ENCODE measurements around the gene TCN1.
"Not testable (repeated sequence)": the region's sequence is repeated elsewhere in the genome, so short reads cannot be mapped to it uniquely, and the experiment has no call there.

Gene TCN1, protein sequence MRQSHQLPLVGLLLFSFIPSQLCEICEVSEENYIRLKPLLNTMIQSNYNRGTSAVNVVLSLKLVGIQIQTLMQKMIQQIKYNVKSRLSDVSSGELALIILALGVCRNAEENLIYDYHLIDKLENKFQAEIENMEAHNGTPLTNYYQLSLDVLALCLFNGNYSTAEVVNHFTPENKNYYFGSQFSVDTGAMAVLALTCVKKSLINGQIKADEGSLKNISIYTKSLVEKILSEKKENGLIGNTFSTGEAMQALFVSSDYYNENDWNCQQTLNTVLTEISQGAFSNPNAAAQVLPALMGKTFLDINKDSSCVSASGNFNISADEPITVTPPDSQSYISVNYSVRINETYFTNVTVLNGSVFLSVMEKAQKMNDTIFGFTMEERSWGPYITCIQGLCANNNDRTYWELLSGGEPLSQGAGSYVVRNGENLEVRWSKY

DNA sequence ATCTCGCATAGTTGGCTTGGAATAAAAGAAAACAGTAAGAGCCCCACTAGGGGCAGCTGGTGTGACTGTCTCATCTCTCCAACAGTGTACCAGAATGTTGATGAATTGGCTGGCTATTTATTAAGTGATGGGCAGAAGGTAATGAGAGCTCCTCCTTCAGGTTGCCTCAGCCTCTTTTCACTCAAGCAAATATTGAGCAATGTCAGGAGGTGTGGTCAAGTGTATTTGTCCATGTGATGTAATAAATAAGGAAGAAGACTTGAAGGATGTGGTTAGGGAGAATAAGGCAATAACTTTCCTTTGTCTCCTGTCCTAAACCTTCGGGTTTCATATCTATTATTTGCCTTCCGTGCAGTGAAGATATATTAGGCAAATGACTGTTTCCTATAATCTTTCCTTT, at the start of gene TCN1:
Gene TCN1, minus strand, starts transcription at position 91 of the 400 bp plus-strand sequence. Its CDS starts 17 bp downstream, at position 74.
- DNase-seq (ENCODE audit: low spot score), result peak; percentile 83

DNA sequence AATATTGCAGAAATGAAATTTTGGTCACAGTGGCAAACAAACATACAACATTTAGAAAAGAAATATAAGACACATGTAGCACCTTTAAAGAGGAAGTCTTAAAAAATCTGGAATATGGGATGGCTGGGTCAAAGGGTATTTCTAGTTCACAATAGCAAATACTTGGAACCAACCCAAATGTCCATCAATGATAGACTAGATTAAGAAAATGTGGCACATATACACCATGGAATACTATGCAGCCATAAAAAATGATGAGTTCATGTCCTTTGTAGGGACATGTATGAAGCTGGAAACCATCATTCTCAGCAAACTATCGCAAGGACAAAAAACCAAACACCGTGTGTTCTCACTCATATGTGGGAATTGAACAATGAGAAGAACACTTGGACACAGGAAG, 37.3 kb upstream of the TCN1 start:
- not testable (repeated sequence) for DNase-seq (ENCODE audit: low spot score)

DNA sequence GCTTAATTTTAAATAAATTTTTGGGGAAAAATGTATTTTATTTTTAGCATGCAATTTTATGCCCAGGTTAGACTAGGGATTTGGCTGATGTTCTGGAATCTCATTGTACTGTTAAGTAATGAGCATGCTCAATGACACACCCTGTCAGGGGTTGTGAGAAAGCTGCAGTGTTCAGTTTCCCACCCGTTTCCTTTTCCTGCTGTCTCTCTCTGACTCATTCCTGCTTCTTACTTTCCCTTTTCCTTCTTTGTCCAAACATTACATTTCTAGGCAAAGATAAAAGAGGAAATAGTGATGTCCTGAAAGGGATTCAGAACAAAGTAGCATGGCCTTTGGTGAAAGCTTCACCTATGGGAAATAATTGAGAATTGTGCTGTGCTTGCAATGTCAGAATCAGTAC, 35.0 kb upstream of the TCN1 start:
- peak; percentile 82 for DNase-seq (ENCODE audit: low spot score)

DNA sequence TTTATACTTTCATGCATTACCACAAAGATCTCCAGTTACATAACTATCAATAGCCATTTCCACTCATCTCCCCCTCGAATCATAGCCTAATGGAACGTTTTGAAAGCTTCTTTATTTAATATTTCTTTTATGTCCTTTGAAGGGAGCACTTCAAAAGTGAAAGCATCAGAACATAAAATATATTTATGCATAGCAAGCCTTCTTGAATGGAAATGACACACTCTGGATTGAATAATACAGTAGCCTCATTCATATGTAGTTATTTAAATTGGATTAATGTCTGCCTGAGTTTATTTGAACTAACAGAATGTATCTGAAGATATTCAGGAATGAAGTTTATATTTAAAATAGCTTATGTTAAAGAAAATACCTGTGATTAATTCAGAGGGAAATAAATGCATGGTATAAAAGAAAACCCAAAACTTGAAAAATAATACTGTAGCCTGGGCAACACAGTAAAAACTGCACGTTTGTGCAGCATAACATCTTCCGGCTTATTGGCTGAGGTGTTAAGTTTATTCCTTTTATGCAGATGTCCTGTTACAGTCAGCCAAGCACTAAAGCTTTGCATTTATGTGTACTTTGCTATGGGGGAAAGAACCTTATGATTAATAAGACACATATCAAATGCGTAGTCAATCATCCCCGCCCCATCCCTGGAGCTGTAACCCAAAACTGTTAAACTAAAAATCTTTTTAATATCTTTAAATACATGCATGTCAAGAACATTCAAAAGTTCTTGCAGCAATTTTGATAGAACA, 34.3 kb upstream of the TCN1 start:
- DNase-seq (ENCODE audit: low spot score), result no peak

DNA sequence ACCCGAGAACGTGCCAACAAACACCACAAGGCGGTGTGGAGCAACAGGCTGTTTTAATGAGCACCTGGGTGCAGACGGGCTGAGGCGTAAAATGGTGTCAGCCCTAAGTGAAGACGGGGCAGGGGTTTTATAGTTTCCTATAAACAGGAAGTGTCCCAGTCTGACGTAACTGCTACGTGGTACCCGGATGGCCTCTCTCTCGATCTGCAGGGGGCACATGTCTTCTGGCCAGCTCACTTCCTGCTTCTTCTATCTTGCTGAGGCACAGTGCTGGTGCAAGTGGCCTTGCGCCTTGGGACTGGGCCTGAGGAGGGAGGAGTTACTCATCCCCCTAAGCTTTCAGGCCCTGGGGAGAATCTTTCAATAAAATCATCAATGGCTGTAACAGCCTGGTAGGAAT, 33.2 kb upstream of the TCN1 start:
- DNase-seq (ENCODE audit: low spot score), result peak; percentile 26

DNA sequence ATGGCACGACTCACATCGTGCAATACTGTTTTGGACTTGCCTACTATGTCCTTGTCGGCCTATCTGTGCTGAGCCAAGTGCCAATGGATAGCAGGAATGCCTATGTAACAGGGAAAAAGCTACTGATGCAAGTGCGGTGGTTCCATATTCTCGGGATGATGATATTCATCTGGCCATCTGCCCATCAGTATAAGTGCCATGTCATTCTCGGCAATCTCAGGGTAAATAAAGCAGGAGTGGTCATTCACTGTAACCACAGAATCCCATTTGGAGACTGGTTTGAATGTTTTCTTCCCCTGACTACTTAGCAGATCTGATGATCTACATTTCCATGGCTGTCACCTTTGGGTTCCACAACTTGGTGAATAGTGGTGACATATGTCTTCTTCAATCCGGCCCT, 32.4 kb upstream of the TCN1 start:
- no peak for DNase-seq (ENCODE audit: low spot score)

DNA sequence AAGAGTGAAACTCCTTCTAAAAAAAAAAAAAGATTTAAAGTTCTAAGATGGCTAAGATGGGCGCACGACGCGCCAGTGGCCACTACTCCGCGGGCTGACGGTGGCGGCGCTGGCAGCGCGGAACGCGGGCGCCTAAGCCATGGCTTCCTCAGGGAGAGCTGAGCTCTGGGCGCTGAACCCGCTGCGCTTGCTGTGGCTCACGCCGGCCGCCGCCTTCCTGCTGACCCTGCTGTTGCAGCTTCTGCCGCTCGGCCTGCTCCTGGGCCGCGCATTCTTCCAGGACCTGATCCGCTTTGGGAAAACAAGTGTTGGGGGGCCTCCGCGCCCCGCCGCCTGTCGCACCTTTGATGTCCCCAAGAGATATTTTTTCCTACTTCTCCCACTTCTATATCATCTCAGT, 31.8 kb upstream of the TCN1 start:
- DNase-seq (ENCODE audit: low spot score), result no peak

DNA sequence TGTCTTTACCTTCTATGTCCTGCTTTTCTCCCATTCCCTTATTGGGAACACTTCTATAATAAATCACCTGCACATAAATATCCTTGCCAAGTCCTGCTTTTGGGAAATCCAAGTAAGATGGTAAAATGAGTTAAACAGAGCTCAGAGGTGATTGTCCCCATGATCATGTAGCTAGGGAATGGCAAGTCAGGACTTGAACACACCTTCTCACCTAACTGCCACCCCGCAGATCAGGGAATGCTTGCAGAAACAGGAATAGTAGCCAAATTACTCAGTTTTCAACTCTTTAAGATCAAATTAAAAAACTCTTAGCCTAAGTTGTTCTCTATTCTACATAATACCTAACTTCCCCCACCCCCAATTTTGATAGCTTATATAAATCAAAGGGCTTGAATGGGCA, 28.3 kb upstream of the TCN1 start:
- no peak for DNase-seq (ENCODE audit: low spot score)

DNA sequence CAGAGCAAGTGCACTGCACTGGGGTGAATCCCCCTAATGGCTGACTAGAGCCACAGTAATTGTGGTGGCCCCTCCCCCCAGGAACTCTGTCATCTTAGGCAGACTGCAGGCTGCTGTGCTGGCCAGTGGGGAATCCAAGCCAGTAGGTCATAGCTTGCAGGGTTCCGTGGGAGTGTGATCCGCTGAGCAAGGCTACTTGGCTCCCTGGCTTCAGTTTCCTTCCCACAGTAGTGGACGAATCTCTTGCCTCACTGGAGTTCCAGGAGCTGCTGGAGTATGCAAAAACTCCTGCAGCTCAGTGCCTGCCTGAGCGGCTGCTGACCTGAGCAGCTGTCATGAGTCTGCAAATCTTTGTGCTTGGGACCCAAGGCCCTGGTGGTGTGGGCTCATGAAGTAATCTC, 25.5 kb upstream of the TCN1 start:
- peak; percentile 75 for DNase-seq (ENCODE audit: low spot score)

DNA sequence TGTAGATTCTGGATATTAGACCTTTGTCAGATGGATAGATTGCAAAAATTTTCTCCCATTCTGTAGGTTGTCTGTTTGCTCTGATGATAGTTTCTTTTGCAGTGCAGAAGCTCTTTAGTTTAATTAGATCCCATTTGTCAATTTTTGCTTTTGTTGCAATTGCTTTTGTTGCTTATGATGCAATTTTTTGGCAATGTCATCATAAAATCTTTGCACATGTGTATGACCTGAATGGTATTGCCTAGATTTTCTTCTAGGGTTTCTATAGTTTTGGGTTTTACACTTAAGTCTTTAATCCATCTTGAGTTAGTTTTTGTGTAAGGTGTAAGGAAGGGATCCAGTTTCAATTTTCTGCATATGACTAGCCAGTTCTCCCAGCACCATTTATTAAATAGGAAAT, 20.9 kb upstream of the TCN1 start:
- DNase-seq (ENCODE audit: low spot score), result not testable (repeated sequence)

DNA sequence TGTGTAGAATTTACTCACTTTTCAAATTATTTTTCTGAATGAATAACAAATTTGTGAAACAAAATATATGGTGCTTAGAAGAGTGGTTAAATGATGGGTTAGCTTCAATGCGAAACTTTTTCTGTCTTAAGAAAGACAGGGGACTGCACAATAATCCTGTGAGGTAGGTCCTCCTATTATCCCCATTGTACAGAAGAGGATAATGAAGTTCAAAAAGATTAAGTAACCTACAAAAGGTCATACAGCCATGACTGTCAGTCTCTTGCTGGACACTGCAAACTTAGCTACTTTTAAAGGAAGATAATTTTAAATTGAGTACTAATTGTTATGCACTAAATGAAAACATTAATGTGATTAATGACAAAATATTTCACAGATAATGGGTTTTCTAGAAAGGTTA, 17.3 kb upstream of the TCN1 start:
- no peak for DNase-seq (ENCODE audit: low spot score)

DNA sequence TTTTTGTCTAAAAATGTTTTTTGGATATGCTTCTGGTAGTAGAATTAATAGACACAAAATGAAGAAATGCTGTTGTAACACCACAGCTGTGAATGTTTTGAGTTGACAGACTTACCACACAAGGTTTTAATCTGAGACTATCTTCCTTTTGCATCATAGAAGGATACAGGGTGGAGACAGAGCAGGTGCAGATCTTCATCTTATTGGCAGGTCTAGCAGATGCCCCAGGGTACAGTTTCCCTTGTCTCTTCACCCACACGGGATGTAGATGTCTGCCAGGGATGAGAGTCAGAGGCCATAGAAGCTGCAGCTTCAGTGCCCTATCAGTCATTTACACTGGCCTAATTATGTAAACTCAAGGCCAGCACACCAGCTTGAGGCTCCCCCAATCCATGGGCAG, 13.3 kb upstream of the TCN1 start:
- DNase-seq (ENCODE audit: low spot score), result no peak

DNA sequence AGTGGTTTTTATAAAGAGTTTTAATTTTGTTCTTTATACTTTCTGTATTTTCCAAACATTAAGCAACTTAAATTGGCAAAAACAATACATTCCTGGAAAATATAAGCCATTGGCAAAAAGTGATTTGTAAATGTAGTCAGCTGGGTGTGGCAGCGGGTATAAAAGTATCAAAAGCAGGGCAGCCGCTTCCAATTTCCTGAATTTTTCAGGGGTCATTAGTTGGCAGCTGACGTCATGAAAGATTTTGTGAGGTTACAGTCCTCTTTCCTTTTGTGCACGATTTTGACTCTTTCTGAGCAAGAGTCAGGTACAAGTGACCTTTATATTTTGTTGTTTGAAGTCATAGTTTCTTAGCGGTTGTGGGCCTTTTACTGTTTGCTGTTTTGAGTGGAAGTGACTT, 12.3 kb upstream of the TCN1 start, which contains the start of gene OOSP3:
Gene OOSP3, plus strand, starts transcription at position 208 of the 400 bp plus-strand sequence. Its CDS starts 27 bp downstream, at position 235.
- no peak for DNase-seq (ENCODE audit: low spot score)

DNA sequence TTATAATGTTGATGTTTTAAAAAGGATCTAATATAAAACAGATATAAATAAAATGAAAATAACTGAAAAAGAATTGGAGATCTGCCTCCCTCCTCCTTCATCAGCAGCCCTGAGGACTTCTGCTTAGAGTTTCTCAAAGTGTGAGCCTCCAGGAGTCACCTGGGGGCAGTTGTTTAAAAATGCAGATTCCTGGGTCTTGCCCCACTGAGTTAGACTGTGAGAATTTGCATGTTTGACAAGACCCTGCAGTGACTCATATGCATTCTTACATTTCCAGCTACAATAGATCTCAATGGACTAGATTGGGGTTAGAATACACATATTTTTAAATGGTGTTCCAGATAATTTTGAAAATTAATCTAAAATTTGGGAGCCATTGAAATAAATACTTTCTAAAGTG, 11.5 kb upstream of the TCN1 start:
- no peak for DNase-seq (ENCODE audit: low spot score)

DNA sequence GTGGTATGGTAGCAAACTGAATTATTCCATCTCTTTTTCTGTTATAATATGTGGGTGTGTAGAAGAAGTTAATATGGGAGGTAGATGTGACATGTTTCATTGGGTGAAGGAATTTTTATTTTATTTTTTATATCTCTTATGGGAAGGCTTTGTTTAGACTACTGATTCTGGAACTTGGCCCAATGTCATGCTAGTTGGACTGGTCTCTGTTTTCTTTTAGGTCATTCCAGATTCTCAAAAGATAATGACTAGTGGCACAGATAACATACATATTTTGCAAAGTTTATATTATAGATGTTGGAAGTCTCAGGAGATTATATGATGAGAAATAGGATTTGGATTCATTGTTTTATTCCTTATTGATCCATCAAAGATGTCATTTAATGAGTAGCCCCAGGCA, 11.0 kb upstream of the TCN1 start:
- DNase-seq (ENCODE audit: low spot score), result no peak

DNA sequence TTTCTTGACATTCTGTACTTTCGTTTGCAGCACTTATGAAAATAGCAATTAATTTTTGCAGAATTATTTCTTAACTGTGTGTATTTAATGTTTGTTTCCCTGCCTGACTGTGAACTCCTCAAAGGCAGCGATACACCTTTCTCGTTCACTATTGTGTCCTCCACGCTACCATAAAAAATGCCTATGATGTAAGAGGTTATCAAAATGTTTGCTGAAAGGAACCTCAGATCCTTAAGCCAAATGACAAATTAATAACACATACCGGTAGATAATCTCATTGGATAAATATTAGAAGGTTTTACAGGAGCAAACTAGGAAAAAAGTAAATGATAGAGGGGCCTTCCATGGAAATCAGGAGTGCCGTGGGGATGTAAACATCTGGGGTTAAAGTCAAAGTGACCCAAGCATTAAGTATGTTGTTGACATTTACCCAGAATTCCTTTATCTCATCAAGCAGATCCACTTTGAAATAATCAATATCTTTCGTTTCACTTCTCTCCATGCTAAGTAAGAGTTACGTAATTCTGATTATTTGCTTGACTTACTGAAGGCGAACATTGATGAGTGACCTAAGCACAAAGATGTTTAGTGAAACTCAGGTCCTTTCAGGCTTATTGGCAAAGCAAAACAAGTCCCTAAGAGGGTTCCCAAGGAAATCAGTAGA, 9.7 kb upstream of the TCN1 start:
- DNase-seq (ENCODE audit: low spot score), result no peak

DNA sequence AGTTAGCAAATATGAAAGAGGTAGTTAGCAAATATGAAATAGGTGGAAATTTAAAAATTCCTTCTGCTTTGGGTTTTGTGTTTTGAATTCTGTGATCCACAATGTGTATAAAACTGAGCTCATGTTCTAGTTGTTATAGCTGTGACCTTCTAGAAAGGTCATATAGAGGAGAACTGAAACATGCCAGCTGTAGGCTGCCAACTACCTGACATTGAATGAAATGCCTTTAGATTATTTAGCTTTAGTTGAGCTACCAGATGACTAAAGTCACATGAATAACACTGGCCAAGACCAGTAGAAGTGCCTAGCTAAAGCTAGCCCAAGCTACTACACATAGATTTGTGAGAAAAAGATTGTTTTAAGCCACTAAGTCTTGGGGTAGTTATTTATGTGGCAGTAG, 5.8 kb upstream of the TCN1 start:
- DNase-seq (ENCODE audit: low spot score), result no peak

DNA sequence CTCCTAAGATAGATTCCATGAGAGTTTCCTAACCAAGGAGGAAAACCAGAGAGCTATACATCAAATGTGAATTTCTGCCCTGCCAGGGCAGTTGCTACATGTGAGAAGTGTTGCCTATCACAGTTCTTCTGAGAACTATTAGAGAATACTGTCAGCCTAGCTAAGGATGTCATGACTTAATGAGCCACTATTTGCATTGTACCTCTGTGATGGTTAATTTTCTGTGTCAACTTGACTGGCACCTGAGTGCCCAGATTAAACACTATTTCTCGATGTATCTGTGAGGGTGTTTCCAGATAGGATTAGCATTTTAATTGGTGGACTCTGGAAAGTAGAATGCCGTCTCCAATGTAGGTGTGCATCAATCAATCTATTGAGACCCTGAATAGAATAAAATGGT, 1.7 kb upstream of the TCN1 start:
- no peak for DNase-seq (ENCODE audit: low spot score)

DNA sequence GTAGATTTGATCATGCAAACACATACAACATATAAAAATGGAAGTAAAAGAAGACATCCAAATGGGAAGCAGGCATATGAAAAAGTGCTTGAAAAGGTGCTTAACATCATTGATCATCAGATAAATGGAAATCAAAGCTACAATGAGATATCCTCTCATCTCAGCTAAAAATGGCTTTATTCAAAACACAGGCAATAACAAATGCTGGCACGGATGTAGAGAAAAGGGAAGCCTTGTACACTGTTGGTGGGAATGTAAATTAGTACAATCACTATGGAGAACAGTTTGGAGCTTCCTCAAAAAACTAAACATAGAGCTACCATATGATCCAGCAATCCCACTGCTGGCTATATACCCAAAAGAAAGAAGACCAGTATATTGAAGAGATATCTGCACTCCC, 549 bp upstream of the TCN1 start:
- DNase-seq (ENCODE audit: low spot score), result no peak

DNA sequence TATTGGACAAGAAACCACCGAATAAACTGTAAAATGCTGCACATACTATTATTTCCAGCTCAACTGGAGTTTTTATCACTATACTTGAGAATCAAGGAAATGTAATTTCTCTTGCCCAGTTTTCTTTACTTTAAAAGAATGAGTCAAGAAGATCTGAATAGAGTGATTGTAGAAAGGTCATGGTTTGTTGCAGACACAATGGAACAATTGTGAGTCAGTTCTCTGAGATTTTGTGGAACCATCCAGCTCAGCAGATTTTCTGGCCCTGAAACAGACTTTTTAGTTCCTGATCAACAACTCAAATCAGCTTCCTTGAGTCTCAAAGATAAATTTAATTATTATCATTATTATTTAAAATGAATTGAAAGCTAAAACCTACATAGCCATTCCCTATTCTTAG, 1.3 kb downstream of the TCN1 start:
- peak; percentile 85 for DNase-seq (ENCODE audit: low spot score)

DNA sequence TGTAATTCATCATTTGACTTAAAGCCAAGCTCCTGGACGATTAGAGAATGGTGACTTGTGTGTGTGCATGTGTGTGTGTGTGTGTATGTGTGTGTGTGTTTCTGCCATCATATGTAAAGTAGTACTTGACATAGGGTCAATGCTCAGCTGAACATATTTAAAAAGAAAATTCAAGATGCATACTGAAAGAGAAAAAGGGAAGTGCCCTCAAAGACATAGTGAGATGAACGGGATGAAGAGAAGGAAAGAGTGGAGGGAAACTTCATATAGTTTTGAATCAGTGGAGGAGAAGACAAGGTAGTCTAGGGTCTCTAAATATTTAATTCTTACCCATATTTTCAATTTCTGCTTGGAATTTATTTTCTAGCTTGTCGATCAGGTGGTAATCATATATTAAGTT, 4.0 kb downstream of the TCN1 start:
- no peak for DNase-seq (ENCODE audit: low spot score)

DNA sequence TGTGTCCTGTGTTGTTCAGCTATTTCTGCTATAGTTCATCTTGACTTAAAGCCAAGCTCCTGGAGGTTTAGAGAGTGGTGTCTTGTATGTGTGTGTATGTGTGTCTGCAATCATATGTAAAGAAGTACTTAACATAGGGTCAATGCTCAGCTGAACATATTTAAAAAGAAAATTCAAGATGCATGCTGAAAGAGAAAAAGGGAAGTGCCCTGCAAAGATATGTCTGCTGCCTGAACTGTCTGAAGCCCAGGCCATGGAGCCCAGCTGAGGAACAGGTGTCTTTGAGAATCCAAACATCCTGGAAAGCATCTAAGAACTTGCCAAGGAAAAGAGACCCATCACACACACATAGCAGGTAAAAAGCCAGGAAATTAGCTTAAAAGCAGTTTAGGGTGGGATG, 6.6 kb downstream of the TCN1 start:
- DNase-seq (ENCODE audit: low spot score), result no peak
